Left lobe of liver (tissue), 2 donors: ENCODE results near the gene GSG1. TPM values are rescaled to one million over a fixed set of nuclear protein-coding genes. Genes with fewer than 3 reads are reported as not detected.
"Not testable (repeated sequence)": the region's sequence is repeated elsewhere in the genome, so short reads cannot be mapped to it uniquely, and the experiment has no call there.

Experiments used
- ATAC-seq: fragments of 200-7000 bp; cut with Tn5 transposase; one replicate; pipeline ENCODE4 v1.9.1; 2020; ENCODE audit warnings: mild to moderate bottlenecking, moderate library complexity
- DNase-seq: peaks from one replicate; pipeline ENCODE4 v3.0.0-alpha.2; 2020; ENCODE audit warnings: low spot score
- total RNA-seq: library from RNA; stranded (reverse); gene quantifications from one replicate; pipeline ENCODE4 v1.2.1, GENCODE V29; 2021
- donor health status: DM: no; HTN: no; CAD: no; lungs with moderate emphysema.
- donor health status: DM: no; HTN: yes; CAD: no.

Gene GSG1
- total RNA-seq, 1 donor from 2014 or later: not detected

DNA sequence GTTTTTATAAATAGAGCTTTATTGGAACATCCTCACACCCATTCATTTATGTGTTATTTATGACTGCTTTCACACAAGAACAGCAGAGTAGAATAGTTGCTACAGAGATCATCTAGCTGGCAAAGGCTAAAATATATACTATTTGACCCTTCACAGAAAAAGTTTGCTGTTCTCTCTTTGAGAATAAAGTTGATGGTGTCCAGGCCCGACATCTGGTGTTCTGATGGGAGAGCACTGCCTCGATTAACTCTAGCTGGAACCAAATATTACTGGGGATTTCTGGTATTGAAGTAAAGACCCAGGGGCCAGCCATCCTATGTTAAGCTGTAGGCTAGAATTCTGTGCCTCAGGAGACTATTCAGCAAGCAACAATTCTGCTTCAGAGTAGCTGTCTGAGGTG is 37.5 kb downstream of the GSG1 start:
- no peak for ATAC-seq
- no peak for DNase-seq

DNA sequence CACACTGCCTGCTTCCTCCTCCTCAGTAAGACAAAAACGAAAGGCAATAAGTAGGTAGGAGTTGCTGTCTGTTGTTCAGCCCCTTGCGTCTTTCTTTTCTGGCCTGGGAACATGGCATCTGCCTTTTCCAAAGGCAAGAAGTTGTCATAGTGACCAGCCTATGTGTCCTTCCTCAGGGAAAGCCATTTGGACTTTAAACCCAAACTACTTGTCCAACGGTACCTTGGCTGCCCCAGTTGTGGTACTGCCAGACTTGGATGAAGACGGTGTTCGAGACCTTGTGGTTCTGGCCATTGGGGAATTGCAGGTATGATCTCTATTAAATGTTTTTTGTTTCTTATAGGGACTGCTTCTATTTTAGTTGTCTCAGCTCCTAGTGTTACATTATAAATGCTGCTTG is 40.8 kb downstream of the GSG1 start:
- DNase-seq: no peak

DNA sequence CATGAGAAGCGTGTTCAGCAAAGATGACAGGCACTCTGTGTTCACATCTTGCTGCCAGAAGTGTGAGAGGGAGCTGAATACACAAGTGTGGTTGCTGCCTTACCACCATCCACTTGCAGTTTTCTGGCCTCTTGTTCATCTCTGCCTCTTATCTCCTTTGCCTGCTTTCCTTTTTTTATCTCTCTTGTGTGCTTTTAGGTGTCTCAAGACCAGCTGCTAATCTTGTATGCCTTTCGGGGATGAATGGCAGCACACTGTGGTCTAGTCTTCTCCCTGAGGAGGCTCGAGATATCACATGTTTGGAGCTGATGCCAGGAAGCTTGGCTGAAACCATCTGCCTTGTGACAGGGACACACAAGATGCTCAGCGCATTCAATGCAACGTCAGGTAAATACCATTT is 42.1 kb downstream of the GSG1 start:
- no peak for ATAC-seq
- no peak for DNase-seq

More for the DNA sequence above, 40.8 kb downstream of the GSG1 start:
- ATAC-seq: no peak

DNA sequence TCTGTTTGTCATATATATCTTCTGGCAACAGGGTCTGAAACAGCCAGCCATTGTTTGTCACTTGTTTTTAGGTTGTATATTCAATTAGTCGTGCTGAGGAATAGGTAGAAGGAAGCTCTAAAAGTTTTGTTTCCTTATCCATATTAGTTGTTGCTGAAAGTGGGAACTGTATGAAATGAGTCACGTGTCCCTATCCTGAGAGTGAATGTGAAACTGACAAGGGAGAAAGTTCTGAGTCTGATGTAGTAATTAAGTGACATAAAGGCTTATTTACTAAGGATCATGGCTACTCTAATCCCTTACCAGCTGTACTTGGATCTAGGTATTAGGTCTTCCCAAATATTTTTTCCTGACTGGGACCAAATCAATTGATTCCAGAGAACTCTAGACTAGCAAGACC is 42.9 kb downstream of the GSG1 start:
- no peak for ATAC-seq
- no peak for DNase-seq

DNA sequence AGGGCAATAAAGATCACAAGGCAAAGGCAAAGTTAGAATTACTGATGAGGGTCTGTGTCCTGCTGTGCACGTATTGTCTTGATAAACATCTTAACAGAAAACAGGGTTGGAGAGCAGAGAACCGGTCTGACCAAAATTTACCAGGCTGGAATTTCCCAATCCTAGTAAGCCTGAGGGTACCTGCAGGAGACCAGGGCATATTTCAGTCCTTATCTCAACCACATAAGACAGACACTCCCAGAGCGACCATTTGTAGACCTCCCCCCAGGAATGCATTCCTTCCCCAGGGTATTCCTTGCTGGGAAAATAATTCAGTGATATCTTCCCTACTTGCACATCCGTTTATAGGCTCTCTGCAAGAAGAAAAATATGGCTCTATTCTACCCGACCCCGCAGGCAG is 49.9 kb downstream of the GSG1 start:
- not testable (repeated sequence) for ATAC-seq

DNA sequence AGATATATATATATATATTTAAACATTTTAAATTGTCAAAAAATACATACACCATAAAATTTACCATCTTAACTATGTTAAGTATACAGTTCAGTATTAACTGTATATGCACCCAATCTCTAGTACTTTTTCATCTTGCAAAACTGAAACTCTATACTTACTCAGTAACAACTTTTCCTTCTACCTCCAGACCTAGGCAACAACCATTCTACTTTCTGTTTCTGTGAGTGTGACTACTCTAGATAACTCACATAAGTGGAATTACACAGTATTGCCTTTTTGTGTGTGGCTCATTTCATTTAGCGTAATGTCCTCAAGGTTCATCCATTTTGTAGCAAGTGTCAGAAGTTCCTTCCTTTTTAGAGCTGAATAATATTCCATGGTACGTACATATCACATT is 51.0 kb downstream of the GSG1 start:
- DNase-seq (no peak), ATAC-seq (no peak)

More for the DNA sequence above, 49.9 kb downstream of the GSG1 start:
- DNase-seq: not testable (repeated sequence)

DNA sequence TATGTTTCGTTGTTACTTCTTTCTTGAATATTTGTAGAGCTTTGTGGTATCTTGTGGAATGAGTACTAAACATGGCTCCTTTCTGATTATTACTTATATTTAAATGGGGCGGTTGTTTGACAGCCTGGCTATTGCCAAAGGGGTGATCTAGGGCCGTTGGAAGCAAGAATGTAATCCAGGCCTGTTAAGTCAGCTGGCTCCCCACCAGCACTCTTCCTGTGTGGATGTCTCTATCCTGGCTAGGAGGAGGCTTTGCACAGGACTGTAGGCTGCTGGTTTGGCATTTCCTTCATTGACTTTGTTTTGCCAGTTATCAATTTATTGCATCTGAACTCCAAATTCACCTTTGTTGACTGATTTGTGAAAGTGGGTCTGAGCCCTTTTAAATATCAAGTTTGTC is 53.7 kb downstream of the GSG1 start:
- ATAC-seq (peak; percentile 31), DNase-seq (no peak)

DNA sequence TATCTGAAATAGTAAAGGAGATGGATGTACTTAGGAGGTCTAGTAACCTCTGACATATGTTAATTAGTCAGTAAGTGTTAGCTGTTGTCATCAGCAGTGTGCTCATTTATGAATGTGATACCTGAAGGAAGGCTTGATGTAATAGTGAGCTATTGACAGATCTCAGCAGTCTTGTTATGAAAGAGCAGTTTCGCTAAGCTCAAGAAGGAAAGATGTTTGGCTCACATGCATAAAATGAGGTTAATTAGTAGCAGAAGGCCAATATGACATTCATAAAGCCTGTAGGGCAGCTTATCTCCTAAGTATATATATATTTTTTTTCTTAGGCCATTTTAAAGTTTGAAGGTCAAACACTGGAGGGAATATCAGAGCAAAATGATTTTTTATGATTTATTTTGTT is 56.5 kb downstream of the GSG1 start:
- ATAC-seq (peak; percentile 59), DNase-seq (no peak)

DNA sequence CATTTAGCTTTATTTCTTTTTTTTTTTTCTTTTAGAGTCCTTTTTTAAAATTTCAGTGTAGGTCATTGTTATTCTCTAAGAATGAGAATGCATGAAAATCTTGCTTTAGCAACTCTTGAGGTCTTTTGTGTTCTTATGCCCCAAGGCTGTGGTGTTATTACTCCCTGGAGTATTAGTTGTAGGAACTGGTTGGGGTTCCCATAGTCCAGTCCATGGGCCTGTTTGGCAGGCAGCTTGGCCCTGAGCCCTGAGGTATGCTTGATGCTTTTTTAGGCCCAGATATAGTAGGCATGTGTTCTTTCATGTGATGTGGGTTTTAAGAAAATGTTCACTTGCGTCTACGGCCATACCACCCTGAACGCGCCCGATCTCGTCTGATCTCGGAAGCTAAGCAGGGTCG is 57.7 kb downstream of the GSG1 start:
- ATAC-seq: no peak

DNA sequence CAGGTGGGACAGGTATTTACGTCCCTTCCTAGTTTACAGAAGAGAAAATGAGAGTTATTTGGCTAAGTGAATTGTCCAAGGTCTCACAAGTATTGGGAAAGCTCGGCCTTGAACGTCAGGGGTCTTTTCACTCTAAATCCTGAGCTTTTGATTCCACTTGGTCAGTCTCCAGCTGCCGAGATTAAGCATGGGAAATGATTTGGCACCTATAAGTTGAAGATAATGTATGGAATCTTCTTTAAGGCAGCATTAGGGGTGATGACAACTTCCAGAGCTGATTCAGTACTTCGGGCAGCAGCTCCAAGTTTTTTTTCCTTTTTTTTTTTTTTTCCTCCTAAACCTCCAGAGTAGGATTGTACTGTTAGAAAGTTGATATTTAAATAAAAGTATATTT is 58.6 kb downstream of the GSG1 start:
- ATAC-seq: no peak
- DNase-seq: no peak

More for the DNA sequence above, 57.7 kb downstream of the GSG1 start:
- no peak for DNase-seq

DNA sequence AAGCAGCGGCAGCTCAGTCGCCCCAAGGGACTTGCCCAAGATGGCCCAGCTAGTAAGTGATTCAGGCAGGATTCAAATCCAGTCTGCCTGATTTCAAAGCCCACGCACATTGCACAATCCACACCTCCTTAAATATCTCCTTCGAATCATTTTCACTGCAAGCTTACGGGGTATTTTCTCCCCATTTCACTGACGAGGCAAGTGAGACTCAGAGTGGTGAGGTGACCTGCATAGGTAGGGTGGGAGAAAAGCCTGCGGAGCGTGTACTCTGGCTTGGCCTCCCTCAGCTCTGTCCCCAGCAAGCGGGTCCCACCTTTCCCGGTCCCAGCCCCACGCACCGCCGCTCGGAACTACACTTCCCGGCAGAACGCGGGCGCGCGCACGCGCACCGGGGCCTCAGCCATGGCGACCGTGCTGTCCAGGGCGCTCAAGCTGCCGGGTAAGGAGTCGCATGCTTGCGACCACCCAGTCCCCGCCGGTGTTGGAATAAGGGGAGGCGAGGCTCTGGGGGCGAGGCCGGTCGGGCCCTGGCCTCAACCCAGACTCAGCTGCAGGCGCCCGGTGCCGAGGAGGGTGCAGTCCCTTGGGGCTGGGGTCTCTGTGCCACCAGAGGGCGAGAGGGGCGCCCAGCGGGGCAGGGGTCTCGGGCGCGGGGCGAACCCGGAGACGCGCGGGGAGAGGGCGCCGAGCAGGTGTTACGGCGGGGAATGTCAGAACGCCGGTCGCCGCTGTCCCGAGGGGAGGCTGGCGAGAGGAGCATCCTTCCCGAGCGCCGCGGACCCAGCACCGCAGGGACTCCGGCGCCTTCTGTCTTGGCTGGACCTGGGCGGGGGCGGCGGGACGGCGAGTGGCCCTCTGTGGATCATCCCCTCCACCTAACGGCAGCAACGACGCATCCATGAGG is 59.2 kb downstream of the GSG1 start, which contains the start of gene FAM234B:
FAM234B (plus strand) TSS at position 380 of the 904 bp plus-strand sequence; CDS start at position 403, 23 bp downstream.
- peak; percentile 92 for ATAC-seq
- DNase-seq: peak; percentile 81

DNA sequence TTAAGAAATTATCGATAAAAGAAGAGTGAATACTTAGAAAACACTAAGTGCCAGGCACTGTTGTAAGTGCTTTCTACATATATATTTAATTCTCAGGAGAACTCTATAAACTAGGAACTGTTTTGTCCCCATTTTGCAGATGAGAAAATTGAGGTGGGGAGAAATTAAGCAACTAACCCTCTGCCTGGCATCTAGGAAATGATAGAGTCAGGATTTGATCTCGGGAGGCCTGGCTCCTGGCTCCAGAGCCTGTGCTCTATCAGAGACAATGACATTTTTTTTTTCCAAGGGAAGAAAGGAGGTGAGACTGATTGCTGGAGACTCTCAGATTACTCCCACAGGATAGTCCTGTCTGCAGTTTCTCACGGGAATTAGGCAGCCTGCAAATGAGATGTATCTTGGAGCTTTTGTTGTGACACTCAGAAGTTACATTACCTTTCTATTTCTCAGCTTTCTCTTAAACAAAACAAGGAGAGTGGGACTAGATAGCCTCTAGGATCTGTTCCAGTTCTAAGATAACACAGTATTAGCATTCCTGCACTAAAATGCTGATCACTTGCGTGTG is 60.7 kb downstream of the GSG1 start:
- DNase-seq (no peak), ATAC-seq (no peak)

DNA sequence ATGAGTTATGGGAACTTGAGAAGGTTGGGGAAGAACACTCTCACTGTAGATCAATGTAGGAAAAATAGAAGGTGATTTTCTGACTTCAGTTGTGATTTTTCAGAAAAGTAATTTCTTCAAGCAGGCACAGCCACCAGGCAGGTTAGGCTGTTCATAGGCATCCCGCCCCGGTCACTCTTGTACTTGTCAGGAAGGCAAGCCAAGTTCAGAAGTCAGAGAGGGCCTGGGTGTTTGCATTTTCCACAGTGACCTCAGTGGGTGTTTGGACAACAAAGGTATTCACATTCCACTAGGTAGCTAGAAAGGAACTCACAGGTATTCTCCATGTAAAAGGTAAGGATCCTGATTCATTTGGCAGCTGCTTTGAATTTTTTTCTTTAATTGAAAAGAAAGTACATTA is 62.2 kb downstream of the GSG1 start:
- DNase-seq (no peak), ATAC-seq (peak; percentile 63)

DNA sequence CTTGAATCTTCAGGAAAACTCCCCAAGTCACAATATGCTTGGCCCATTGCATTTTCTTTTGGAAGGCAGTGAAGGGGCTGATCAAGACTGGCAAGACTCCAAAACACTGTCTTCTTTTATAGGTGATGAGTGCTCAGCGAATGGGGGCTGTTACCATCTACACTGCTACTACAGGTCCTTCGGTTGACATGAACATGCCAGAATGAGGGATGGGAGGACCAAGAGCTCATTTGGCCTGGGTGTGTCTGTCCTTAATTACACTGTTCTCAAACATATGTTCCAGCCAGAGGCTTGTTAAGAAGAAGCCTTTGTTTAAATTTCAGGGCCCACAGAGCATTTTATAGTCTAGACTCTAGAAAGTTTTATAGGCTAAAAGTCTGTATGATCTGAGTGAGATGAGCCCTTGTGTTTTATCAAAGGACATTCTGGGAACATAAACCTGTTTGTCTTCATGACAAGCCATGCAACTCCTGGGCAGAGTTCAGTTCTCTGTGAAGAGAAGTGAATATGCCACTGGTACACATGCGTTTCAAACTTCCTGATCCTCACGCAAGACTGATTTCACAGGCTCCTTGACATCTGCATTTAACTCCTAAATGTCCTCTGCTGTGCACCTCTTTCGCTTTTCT is 64.0 kb downstream of the GSG1 start:
- ATAC-seq (peak; percentile 40), DNase-seq (no peak)

DNA sequence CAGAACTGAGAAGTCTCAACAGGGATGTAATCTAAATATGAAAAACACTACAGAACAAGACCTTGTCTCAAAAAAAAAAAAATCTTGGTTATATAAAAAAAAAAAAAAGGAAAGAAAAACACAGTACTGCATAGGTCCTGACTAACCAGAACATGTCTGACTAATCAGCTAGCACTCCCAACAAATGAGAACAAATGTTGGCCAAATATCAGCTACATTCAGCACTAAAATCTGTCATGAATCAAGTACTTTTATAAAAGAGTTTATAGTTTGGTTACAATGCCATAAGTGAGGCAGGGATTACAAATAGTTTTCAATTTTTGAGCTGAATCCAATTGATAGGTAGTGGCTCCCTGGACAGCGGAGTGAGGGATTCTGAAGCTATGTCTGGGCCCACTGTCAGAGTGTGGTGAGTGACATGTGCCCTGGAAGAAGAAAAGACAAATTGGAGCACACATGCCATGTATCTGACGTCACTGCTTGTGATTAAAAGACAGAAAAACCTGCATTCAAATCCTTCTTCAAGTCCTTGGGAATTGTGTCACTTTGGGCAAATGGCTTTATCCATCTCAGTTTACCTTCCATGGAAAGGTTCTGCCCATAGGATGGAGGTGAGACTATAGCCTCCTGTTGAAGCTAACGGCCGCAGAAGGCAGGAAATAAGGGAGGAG is 64.8 kb downstream of the GSG1 start:
- no peak for ATAC-seq
- DNase-seq: no peak

DNA sequence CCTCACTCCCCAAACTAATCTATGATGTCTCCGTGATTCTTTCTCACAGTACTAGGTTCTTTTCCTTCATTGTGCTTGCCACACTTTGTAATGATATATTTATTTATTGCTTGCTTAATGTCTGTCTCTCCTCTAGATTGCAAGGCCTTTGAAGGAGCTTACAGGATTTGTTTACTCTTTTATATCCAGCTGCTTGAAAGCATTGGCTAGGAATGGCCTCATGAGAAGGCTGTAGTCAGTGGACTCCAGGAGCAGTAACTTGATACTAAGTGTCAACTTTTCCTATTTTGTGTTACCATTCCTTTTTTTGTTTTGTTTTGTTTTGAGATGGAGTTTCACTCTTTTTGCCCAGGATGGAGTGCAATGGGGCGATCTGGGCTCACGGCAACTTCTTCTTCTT is 66.6 kb downstream of the GSG1 start:
- no peak for ATAC-seq
- no peak for DNase-seq

DNA sequence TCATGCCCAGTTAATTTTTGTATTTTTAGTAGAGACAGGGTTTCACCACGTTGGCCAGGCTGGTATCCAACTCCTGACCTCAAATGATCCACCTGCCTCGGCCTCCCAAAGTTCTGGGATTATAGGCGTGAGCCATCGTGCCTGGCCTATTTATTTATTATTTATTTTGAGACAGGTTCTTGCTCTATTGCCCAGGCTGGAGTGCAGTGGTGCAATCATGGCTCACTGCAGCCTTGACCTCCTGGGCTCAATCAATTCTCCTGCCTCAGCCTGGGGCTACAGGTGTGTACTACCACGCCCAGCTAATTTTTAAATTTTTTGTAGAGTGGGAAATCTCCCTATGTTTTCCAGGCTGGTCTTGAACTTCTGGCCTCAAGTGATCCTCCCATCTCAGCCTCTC is 68.1 kb downstream of the GSG1 start:
- ATAC-seq (peak; percentile 91), DNase-seq (peak; percentile 81)
